Dendritic cell treated with granulocyte-macrophage colony-stimulating factor and Interleukin-4, amounts not matched to agents 40 ng/mL and 50 ng/mL, for 4 days (primary cell): ENCODE measurements around the gene ROPN1L.
"Not testable (repeated sequence)": the region's sequence is repeated elsewhere in the genome, so short reads cannot be mapped to it uniquely, and the experiment has no call there.

Experiments used
- H3K27ac Mint-ChIP-seq: one replicate; pipeline ENCODE4 v1.8.0; 2022; ENCODE audit warnings: mild to moderate bottlenecking, mixed read lengths
- H3K27me3 Mint-ChIP-seq: one replicate; pipeline ENCODE4 v1.8.0; 2022; ENCODE audit warnings: mild to moderate bottlenecking, mixed read lengths
- H3K36me3 Mint-ChIP-seq: one replicate; pipeline ENCODE4 v1.8.0; 2022; ENCODE audit warnings: low read depth, mixed read lengths
- H3K4me1 Mint-ChIP-seq: one replicate; pipeline ENCODE4 v1.8.0; 2022; ENCODE audit warnings: low read depth, mixed read lengths
- H3K4me3 Mint-ChIP-seq: one replicate; pipeline ENCODE4 v1.8.0; 2022; ENCODE audit warnings: mild to moderate bottlenecking, moderate library complexity, mixed read lengths
- H3K9me3 Mint-ChIP-seq: one replicate; pipeline ENCODE4 v1.8.0; 2022; ENCODE audit warnings: mixed read lengths
- intact Hi-C: fragments of 100-400 bp; cut with micrococcal nuclease; formaldehyde crosslinking; loops from one replicate; pipeline ENCODE4 v1.15.0; 2022

ROPN1L gene

DNA sequence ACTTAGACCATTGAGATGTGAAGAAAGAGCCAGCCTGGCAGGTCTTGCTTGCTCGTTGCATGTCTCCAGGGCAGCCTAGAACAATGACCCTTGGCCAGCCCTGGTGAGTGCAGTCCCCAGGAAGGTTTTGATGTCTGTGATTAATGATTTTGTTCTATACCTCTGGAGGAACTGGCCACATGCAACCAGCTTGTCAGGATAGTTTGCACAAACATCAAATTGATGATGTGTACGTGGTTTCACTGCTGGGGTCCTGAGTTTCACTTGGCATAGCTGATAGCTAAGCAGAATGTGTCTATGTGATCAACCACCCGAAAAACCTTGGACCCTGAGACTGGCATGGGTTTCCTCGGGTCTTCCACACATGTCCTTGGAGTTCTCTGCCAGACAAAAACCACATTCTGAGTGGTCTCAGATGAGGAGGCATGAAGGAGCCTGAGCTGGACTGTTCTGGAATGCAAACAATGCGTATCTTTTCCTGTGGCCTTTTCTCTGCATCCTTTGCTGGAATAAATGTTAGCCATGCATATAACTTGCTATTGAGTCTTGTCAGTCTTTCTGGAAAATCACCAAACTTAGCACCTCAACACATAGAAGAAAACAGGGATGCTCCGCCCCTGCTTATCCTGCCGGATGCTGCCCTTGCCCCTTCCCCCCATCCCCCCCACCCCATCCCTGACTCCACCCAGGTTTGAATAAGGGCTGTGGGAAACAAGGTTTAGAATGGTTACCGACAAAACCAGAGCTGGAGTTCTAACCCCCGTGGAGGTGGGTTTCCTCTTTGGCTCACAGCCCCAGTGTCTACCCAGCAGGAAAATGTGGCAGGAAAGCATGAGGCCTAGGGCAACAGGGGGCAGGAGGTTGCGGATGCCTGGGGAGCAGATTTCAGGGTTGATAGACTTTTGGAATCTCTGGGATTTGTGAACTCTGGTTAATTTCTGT lies 72.1 kb downstream of the ROPN1L start:
- Mint-ChIP-seq H3K4me1 (no peaks in the 10 kb centered on the region), H3K27me3 (peaks cover 6% of the 10 kb centered on the region), H3K9me3 (no peaks in the 10 kb centered on the region), H3K4me3 (no peak overlapping the region), H3K36me3 (no peaks in the 10 kb centered on the region), H3K27ac (no peak overlapping the region)
- intact Hi-C loops, result no loop called here

DNA sequence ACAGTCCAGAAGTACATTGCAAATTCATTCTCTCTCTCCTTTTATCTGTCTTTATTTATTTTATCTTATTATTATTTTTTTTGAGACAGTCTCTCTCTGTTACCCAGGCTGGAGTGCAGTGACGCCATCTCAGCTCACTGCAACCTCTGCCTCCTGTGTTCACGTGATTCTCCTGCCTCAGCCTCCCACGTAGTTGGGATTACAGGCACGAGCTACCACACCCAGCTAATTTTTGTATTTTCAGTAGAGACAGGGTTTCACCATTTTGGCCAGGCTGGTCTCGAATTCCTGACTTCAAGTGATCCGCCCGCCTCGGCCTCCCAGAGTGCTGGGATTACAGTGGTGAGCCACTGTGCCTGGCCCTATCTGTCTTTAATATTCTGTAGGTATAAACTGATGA lies 72.9 kb downstream of the ROPN1L start:
- H3K4me1 Mint-ChIP-seq, H3K27me3 Mint-ChIP-seq, H3K4me3 Mint-ChIP-seq, H3K27ac Mint-ChIP-seq, intact Hi-C loops, H3K36me3 Mint-ChIP-seq, H3K9me3 Mint-ChIP-seq: not testable (repeated sequence)
